ENCODE results near the gene PRDM15. TPM values are rescaled to one million over a fixed set of nuclear protein-coding genes. Genes with fewer than 3 reads are reported as not detected.
A peak's percentile ranks its signal among the peaks of the same experiment; 100 is the strongest.

PRDM15 gene
- total RNA-seq, 1 donor from 2014 or later: 12.0 TPM

DNA sequence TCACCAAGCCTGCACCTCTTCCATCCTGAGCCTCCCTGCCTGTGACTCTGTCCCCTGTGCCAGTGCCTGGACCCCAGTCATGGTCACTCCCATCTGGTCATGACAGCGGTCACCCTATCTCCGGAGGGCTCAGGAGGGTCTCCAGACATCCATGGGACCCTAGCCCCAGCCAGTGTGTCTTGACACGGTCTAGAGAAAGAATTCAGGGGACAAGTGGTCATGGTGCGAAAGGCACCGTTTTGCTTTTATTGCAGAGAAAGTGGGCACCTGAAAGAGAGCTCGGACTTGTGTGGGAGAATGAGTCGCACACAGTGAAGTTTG lies 107.6 kb downstream of the PRDM15 start:
- Mint-ChIP-seq H3K27ac (ENCODE audit: unreplicated experiment) (no peak overlapping the region), H3K9me3 (no peaks in the 10 kb centered on the region), H3K36me3 (ENCODE audit: low read depth) (no peaks in the 10 kb centered on the region), H3K4me1 (peaks cover 16% of the 10 kb centered on the region), H3K4me3 (no peak overlapping the region), H3K27me3 (ENCODE audit: low read depth) (peaks cover 82% of the 10 kb centered on the region)
- TF ChIP-seq, protein P1, sequence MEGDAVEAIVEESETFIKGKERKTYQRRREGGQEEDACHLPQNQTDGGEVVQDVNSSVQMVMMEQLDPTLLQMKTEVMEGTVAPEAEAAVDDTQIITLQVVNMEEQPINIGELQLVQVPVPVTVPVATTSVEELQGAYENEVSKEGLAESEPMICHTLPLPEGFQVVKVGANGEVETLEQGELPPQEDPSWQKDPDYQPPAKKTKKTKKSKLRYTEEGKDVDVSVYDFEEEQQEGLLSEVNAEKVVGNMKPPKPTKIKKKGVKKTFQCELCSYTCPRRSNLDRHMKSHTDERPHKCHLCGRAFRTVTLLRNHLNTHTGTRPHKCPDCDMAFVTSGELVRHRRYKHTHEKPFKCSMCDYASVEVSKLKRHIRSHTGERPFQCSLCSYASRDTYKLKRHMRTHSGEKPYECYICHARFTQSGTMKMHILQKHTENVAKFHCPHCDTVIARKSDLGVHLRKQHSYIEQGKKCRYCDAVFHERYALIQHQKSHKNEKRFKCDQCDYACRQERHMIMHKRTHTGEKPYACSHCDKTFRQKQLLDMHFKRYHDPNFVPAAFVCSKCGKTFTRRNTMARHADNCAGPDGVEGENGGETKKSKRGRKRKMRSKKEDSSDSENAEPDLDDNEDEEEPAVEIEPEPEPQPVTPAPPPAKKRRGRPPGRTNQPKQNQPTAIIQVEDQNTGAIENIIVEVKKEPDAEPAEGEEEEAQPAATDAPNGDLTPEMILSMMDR (conservative IDR thresholded peaks at IDR 0.05): no peak
- no peak for DNase-seq (ENCODE audit: low read depth, low spot score)

DNA sequence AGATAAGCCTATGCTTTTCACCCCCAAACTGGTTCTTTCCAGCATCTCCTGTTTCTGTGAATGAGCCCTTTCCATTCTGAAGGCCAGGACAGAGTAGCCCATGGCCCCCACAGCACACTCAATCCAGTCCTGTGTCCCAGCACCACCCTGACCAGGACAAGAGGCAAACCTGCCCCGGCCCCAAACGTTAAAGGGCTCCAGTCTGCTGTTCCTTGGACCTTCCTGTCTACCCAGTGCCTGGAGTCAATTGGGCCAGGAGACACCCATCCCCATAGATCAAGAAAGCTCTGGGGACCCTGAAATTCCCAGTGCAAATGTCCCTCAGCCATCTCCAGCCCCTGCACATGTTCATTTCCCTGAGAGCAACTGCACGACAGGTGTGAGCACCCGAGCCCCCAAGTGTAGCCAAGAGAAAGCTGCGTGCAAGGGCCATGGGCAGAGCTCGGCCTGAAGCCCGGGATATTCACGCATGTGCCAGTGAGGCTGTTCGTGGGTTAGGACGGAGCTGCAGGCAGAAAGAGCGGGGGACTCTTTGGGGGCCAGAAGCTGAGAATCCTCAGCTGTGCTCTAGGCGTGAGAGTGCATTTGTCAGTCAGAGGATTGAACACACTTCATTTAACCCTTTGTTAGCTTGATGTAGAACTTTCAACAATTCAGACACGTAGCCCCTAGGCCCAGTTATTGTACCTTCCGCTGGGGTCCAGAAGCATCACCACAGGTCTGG lies 108.1 kb downstream of the PRDM15 start:
- Mint-ChIP-seq H3K27me3 (ENCODE audit: low read depth) (peaks cover 82% of the 10 kb centered on the region), H3K4me3 (peak overlapping the region; percentile 17), H3K4me1 (peaks cover 16% of the 10 kb centered on the region), H3K9me3 (no peaks in the 10 kb centered on the region), H3K36me3 (ENCODE audit: low read depth) (no peaks in the 10 kb centered on the region), H3K27ac (ENCODE audit: unreplicated experiment) (no peak overlapping the region)
- TF ChIP-seq, protein P1 (conservative IDR thresholded peaks at IDR 0.05): no peak
- DNase-seq (ENCODE audit: low read depth, low spot score): no peak

DNA sequence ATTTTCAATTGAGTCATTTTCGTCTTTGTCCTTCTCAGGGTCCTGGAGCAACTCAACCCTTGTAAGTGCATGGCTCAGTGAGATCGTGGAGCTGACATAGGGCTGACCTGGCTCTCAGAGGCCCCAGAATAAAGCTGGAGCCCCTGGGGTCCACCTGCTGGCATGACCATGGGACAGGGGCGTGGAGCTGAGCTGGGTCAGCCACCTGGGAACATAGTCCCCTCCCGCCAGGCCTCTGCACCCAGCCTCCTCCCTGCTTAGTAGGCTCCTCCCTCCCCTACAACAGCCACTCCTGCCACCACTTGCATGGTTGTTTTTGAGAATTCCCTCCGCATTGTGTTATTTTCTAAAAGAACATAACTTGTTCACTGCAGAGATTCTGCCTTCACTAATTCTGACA lies 109.2 kb downstream of the PRDM15 start:
- no peaks in the 10 kb centered on the region for H3K36me3 Mint-ChIP-seq (ENCODE audit: low read depth)
- H3K9me3 Mint-ChIP-seq: no peaks in the 10 kb centered on the region
- TF ChIP-seq, protein P1 (conservative IDR thresholded peaks at IDR 0.05): no peak
- no peak overlapping the region for H3K27ac Mint-ChIP-seq (ENCODE audit: unreplicated experiment)
- H3K4me1 Mint-ChIP-seq: peaks cover 16% of the 10 kb centered on the region
- peaks cover 87% of the 10 kb centered on the region for H3K27me3 Mint-ChIP-seq (ENCODE audit: low read depth)
- no peak overlapping the region for H3K4me3 Mint-ChIP-seq
- DNase-seq (ENCODE audit: low read depth, low spot score): no peak

DNA sequence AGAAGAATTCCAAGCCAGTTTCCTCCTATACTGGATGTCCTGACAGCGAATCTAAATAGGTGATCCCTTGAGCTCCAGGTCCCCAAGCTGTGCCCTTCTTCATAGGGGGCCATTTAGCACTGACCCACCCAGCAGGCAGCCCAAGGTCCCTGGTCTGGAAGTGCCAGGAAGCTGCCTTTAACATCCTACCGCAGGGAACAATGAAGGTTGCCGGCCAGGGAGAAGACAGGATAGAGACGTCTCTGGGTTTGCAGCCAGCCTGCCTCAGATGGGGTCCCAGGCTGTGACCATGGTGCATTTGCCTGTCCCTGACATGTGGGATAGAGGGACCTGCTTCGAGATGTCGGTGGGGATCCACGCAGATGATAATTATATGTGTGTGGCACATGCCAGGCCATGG lies 109.6 kb downstream of the PRDM15 start:
- H3K4me3 Mint-ChIP-seq: no peak overlapping the region
- no peaks in the 10 kb centered on the region for H3K9me3 Mint-ChIP-seq
- TF ChIP-seq, protein P1 (conservative IDR thresholded peaks at IDR 0.05): no peak
- H3K36me3 Mint-ChIP-seq (ENCODE audit: low read depth): no peaks in the 10 kb centered on the region
- peaks cover 87% of the 10 kb centered on the region for H3K27me3 Mint-ChIP-seq (ENCODE audit: low read depth)
- peaks cover 16% of the 10 kb centered on the region for H3K4me1 Mint-ChIP-seq
- H3K27ac Mint-ChIP-seq (ENCODE audit: unreplicated experiment): no peak overlapping the region
- DNase-seq (ENCODE audit: low read depth, low spot score): no peak

DNA sequence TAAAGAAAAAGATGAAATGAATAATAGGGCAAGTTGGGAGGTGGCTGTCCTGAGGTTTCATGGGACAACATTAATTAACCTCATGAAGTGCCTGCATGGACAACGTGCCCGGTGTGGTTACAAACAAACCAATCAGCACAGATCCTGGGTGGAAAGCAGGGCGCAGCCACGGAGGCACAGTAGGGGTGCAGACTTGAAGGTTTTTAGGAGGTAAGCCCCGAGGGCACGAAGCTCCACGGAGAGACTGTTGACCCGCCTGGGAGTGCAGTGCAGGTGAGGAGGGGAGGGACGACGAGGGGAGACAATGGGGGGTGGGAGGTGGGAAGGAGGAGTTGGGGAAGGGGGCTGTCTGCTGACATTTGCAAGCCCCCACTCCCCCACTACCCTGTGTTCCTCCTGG lies 110.0 kb downstream of the PRDM15 start:
- TF ChIP-seq, protein P1 (conservative IDR thresholded peaks at IDR 0.05): no peak
- no peaks in the 10 kb centered on the region for H3K36me3 Mint-ChIP-seq (ENCODE audit: low read depth)
- no peaks in the 10 kb centered on the region for H3K9me3 Mint-ChIP-seq
- H3K27ac Mint-ChIP-seq (ENCODE audit: unreplicated experiment): no peak overlapping the region
- DNase-seq (ENCODE audit: low read depth, low spot score): no peak
- peaks cover 88% of the 10 kb centered on the region for H3K27me3 Mint-ChIP-seq (ENCODE audit: low read depth)
- H3K4me1 Mint-ChIP-seq: peaks cover 16% of the 10 kb centered on the region
- no peak overlapping the region for H3K4me3 Mint-ChIP-seq
